ENCODE results near the gene HSDL2.
A peak's percentile ranks its signal among the peaks of the same experiment; 100 is the strongest.
"Not testable (repeated sequence)": the region's sequence is repeated elsewhere in the genome, so short reads cannot be mapped to it uniquely, and the experiment has no call there.

HSDL2 gene

GRCh38 chr9:112401175-112401815 is 21.4 kb downstream of the HSDL2 start:
- no peak for DNase-seq

DNA sequence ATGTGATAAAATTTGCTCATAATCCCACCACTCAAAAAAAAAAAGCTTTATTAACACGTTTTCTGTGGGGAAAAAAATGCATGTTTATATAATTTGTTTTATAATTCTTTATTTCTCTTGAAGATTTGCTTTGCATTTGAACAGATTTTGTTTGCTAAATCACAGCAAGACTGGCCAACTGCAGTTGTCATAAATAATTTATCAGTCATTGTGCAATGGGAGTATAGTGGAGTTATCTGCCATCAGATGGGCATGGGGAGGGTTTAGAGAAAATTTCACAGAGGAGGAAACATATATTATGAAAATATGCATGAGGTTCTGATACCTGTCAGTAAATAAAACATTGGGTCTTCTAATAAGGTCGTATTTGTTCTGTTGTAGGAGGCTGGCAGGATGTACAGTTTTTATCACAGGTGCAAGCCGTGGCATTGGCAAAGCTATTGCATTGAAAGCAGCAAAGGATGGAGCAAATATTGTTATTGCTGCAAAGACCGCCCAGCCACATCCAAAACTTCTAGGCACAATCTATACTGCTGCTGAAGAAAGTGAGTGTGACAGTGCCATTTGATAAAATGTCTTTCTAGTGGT is 23.8 kb downstream of the HSDL2 start:
- DNase-seq: no peak

- DNase-seq: no peak
Measured at GRCh38 chr9:112404508-112404932, 24.6 kb downstream of the HSDL2 start.

- no peak for DNase-seq
Measured at GRCh38 chr9:112408275-112408674, 28.4 kb downstream of the HSDL2 start.

- DNase-seq: no peak
Measured at GRCh38 chr9:112408819-112409218, 28.9 kb downstream of the HSDL2 start.

- DNase-seq: no peak
Measured at GRCh38 chr9:112409758-112410157, 29.9 kb downstream of the HSDL2 start.

DNA sequence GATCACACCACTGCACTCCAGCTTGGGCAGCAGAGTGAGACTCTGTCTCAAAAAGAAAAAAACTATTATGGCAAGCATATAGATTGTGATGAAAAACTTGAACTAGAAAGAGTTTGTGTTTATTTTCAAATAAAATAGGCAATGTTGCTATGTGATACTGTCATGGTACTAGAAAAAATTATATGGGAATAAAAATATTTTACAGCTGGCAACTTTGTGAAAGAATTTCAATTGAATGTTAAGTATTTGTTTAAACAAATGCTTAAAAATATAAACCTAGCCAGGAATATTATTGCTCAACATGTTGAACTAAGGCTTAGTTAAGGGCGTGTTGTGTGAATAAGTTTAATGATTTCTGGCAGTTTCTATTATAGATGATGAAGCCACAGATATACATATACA is 31.7 kb downstream of the HSDL2 start:
- no peak for DNase-seq

- not testable (repeated sequence) for DNase-seq
Measured at GRCh38 chr9:112413728-112414127, 33.8 kb downstream of the HSDL2 start.

DNA sequence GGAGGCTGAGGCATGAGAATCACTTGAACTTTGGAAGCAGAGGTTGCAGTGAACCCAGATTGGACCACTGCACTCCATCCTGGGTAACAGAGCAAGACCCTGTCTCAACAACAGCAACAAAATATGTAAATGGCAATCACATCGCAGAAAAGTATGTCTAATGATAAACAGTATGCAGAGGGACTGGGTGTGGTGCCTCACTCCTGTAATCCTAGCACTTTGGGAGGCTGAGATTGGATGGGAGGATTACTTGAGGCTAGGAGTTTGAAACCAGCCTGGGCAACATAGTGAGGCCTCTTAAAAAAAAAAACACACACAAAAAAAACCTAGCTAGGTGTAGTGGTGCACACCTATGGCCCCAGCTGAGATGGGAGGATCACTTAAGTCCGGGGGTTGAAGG is 40.3 kb downstream of the HSDL2 start:
- DNase-seq: no peak

- DNase-seq: no peak
Measured at GRCh38 chr9:112421771-112422222, 41.9 kb downstream of the HSDL2 start.

- DNase-seq: no peak
Measured at GRCh38 chr9:112422417-112423148, 42.7 kb downstream of the HSDL2 start.

- DNase-seq: no peak
Measured at GRCh38 chr9:112430006-112430522, 50.2 kb downstream of the HSDL2 start.

- DNase-seq: no peak
Measured at GRCh38 chr9:112433499-112434392, 53.8 kb downstream of the HSDL2 start.

DNA sequence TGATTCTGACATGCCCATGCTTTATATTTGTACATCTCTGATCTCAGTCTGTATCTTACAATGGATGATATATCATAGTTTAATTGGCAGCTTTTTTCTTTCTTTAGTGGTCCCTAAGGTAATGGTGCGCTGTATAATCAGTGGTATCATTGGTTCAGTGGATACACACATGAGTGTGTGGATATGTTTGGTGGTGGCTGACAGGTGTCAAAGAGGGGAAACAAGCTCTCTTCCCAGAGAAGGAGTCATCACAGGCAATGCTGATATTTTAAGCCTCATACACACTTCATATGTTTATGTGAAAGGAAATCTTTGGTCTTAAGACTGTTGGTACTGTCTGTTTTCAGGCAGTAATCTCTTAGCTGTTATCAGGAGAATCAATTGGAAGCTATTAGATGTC is 54.6 kb downstream of the HSDL2 start:
- DNase-seq: no peak

- no peak for DNase-seq
Measured at GRCh38 chr9:112437406-112437805, 57.5 kb downstream of the HSDL2 start.

GRCh38 chr9:112439171-112439570 is 59.3 kb downstream of the HSDL2 start:
- no peak for DNase-seq

DNA sequence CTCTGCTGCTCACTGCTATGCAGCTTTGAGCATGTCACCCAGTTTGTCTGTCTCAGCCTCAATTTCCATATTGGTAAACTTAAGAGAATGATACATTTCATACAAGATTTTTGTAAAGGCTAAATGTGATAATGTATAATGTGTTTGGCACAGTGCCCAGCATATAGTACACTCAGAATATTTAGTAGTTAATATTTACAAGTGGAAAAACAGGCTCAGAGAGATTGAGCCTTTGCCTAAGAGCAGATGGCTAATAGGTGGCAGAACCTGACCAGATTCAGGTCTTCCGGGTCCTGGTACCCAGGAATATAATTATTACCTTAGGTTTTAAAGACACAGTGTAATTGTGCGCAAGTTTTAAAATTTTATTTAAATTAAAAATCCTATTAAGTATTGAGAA is 59.9 kb downstream of the HSDL2 start:
- no peak for DNase-seq

- peak; percentile 46 for DNase-seq
Measured at GRCh38 chr9:112443200-112443599, 63.3 kb downstream of the HSDL2 start.

GRCh38 chr9:112443636-112444035 is 63.7 kb downstream of the HSDL2 start:
- DNase-seq: no peak

GRCh38 chr9:112445196-112445595 is 65.3 kb downstream of the HSDL2 start:
- no peak for DNase-seq

- DNase-seq: no peak
Measured at GRCh38 chr9:112446080-112446479, 66.2 kb downstream of the HSDL2 start.

DNA sequence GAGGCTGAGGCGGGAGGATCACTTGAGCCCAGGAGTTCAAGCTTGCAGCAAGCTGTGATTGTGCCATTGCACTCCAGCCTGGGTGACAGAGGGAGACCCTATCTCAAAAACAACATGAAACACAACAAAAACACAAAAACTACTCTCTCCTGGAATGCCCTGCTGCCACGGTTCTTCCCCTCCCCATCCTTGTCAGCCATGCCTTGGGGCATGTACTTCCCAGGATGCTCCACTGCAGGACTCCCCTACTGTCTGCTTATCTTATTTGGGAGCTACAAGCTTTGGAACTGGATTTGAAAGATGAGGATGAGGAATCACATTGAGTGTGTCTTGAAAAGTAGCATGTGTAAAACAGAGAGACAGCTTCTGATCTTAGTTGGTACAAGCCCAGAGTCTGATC is 66.6 kb downstream of the HSDL2 start:
- no peak for DNase-seq

GRCh38 chr9:112447283-112447761 is 67.4 kb downstream of the HSDL2 start:
- DNase-seq: no peak
